ENCODE results near the gene TBCD. TPM values are rescaled to one million over a fixed set of nuclear protein-coding genes. Genes with fewer than 3 reads are reported as not detected.

Gene TBCD
- polyA plus RNA-seq, 1 donor from 2014 or later, result 19.4 TPM

GRCh38 chr17:82788206-82789001 is 36.5 kb downstream of the TBCD start:
- H3K27me3 Mint-ChIP-seq, result no peaks in the 10 kb centered on the region
- H3K4me3 Mint-ChIP-seq, result no peak overlapping the region
- H3K9me3 Mint-ChIP-seq, result no peaks in the 10 kb centered on the region
- H3K27ac Mint-ChIP-seq, result no peak overlapping the region
- peaks cover 0 to 6% (median 3%) of the 10 kb centered on the region in 3 donors for H3K4me1 Mint-ChIP-seq
- peaks cover 3% of the 10 kb centered on the region for H3K36me3 Mint-ChIP-seq

- no peaks in the 10 kb centered on the region for H3K9me3 Mint-ChIP-seq
- H3K36me3 Mint-ChIP-seq, result peaks cover 2% of the 10 kb centered on the region
- no peak overlapping the region for H3K4me3 Mint-ChIP-seq
- H3K27me3 Mint-ChIP-seq, result no peaks in the 10 kb centered on the region
- no peak overlapping the region for H3K27ac Mint-ChIP-seq
- H3K4me1 Mint-ChIP-seq, result peaks cover 0 to 6% (median 3%) of the 10 kb centered on the region in 3 donors
Measured at GRCh38 chr17:82789051-82789592, 37.3 kb downstream of the TBCD start.

- Mint-ChIP-seq H3K4me3 (no peak overlapping the region), H3K4me1 (peaks cover 0 to 6% (median 3%) of the 10 kb centered on the region in 3 donors), H3K27ac (no peak overlapping the region), H3K36me3 (no peaks in the 10 kb centered on the region), H3K9me3 (no peaks in the 10 kb centered on the region), H3K27me3 (no peaks in the 10 kb centered on the region)
Measured at GRCh38 chr17:82789806-82790205, 37.9 kb downstream of the TBCD start.

- H3K36me3 Mint-ChIP-seq, result no peaks in the 10 kb centered on the region
- H3K4me1 Mint-ChIP-seq, result peaks cover 0 to 6% (median 3%) of the 10 kb centered on the region in 3 donors
- peak overlapping the region in 1 of 4 donors; percentile 70 for H3K4me3 Mint-ChIP-seq
- no peaks in the 10 kb centered on the region for H3K9me3 Mint-ChIP-seq
- no peak overlapping the region for H3K27ac Mint-ChIP-seq
- H3K27me3 Mint-ChIP-seq, result no peaks in the 10 kb centered on the region
Measured at GRCh38 chr17:82790391-82790790, 38.5 kb downstream of the TBCD start.

GRCh38 chr17:82791532-82791931 is 39.7 kb downstream of the TBCD start:
- peaks cover 0 to 6% (median 3%) of the 10 kb centered on the region in 3 donors for H3K4me1 Mint-ChIP-seq
- no peaks in the 10 kb centered on the region for H3K9me3 Mint-ChIP-seq
- H3K27me3 Mint-ChIP-seq, result no peaks in the 10 kb centered on the region
- H3K4me3 Mint-ChIP-seq, result no peak overlapping the region
- H3K36me3 Mint-ChIP-seq, result no peaks in the 10 kb centered on the region
- H3K27ac Mint-ChIP-seq, result no peak overlapping the region

- no peak overlapping the region for H3K27ac Mint-ChIP-seq
- no peaks in the 10 kb centered on the region for H3K27me3 Mint-ChIP-seq
- H3K4me3 Mint-ChIP-seq, result no peak overlapping the region
- H3K4me1 Mint-ChIP-seq, result peaks cover 0 to 3% (median 0%) of the 10 kb centered on the region in 3 donors
- H3K9me3 Mint-ChIP-seq, result no peaks in the 10 kb centered on the region
- no peaks in the 10 kb centered on the region for H3K36me3 Mint-ChIP-seq
Measured at GRCh38 chr17:82793974-82794630, 42.2 kb downstream of the TBCD start.

GRCh38 chr17:82794781-82795482 is 43.1 kb downstream of the TBCD start:
- Mint-ChIP-seq H3K4me3 (no peak overlapping the region), H3K9me3 (no peaks in the 10 kb centered on the region), H3K27me3 (no peaks in the 10 kb centered on the region), H3K36me3 (peaks cover 2% of the 10 kb centered on the region), H3K4me1 (peaks cover 0 to 3% (median 0%) of the 10 kb centered on the region in 3 donors), H3K27ac (peak overlapping the region in 1 of 3 donors; percentile 68)

GRCh38 chr17:82795615-82796014 is 43.8 kb downstream of the TBCD start:
- H3K36me3 Mint-ChIP-seq, result peaks cover 4% of the 10 kb centered on the region
- H3K9me3 Mint-ChIP-seq, result no peaks in the 10 kb centered on the region
- no peak overlapping the region for H3K27ac Mint-ChIP-seq
- H3K27me3 Mint-ChIP-seq, result no peaks in the 10 kb centered on the region
- no peak overlapping the region for H3K4me3 Mint-ChIP-seq
- peaks cover 0 to 3% (median 0%) of the 10 kb centered on the region in 3 donors for H3K4me1 Mint-ChIP-seq

- Mint-ChIP-seq H3K4me1 (peaks cover 0 to 6% (median 3%) of the 10 kb centered on the region in 3 donors), H3K27me3 (no peaks in the 10 kb centered on the region), H3K36me3 (peaks cover 6% of the 10 kb centered on the region), H3K27ac (no peak overlapping the region), H3K4me3 (no peak overlapping the region), H3K9me3 (peaks cover 0 to 3% (median 3%) of the 10 kb centered on the region in 3 donors)
Measured at GRCh38 chr17:82797061-82797460, 45.2 kb downstream of the TBCD start.

GRCh38 chr17:82798752-82799151 is 46.9 kb downstream of the TBCD start:
- Mint-ChIP-seq H3K9me3 (peaks cover 0 to 3% (median 3%) of the 10 kb centered on the region in 3 donors), H3K27ac (no peak overlapping the region), H3K36me3 (peaks cover 9% of the 10 kb centered on the region), H3K4me3 (no peak overlapping the region), H3K4me1 (peaks cover 0 to 7% (median 3%) of the 10 kb centered on the region in 3 donors), H3K27me3 (no peaks in the 10 kb centered on the region)

- Mint-ChIP-seq H3K36me3 (peaks cover 9% of the 10 kb centered on the region), H3K4me3 (no peak overlapping the region), H3K27me3 (no peaks in the 10 kb centered on the region), H3K9me3 (peaks cover 0 to 3% (median 3%) of the 10 kb centered on the region in 3 donors), H3K27ac (no peak overlapping the region), H3K4me1 (peaks cover 0 to 7% (median 3%) of the 10 kb centered on the region in 3 donors)
Measured at GRCh38 chr17:82799591-82799990, 47.7 kb downstream of the TBCD start.

- H3K4me1 Mint-ChIP-seq, result peaks cover 0 to 7% (median 3%) of the 10 kb centered on the region in 3 donors
- peaks cover 9% of the 10 kb centered on the region for H3K36me3 Mint-ChIP-seq
- H3K9me3 Mint-ChIP-seq, result peaks cover 0 to 3% (median 3%) of the 10 kb centered on the region in 3 donors
- no peak overlapping the region for H3K4me3 Mint-ChIP-seq
- H3K27me3 Mint-ChIP-seq, result no peaks in the 10 kb centered on the region
- H3K27ac Mint-ChIP-seq, result no peak overlapping the region
Measured at GRCh38 chr17:82800885-82801284, 49.0 kb downstream of the TBCD start.

GRCh38 chr17:82801377-82801970 is 49.6 kb downstream of the TBCD start:
- Mint-ChIP-seq H3K4me1 (peaks cover 0 to 7% (median 3%) of the 10 kb centered on the region in 3 donors), H3K27me3 (no peaks in the 10 kb centered on the region), H3K27ac (no peak overlapping the region), H3K4me3 (no peak overlapping the region), H3K9me3 (peaks cover 0 to 3% (median 3%) of the 10 kb centered on the region in 3 donors), H3K36me3 (peaks cover 9% of the 10 kb centered on the region)

GRCh38 chr17:82802075-82802780 is 50.4 kb downstream of the TBCD start:
- H3K27me3 Mint-ChIP-seq, result no peaks in the 10 kb centered on the region
- peaks cover 0 to 7% (median 3%) of the 10 kb centered on the region in 3 donors for H3K4me1 Mint-ChIP-seq
- no peak overlapping the region for H3K27ac Mint-ChIP-seq
- H3K9me3 Mint-ChIP-seq, result peaks cover 0 to 3% (median 3%) of the 10 kb centered on the region in 3 donors
- peaks cover 9% of the 10 kb centered on the region for H3K36me3 Mint-ChIP-seq
- H3K4me3 Mint-ChIP-seq, result no peak overlapping the region
